Activated T-cell treated with anti-CD3 and anti-CD28 coated beads for 48 hours (primary cell): ENCODE results near the gene TSPOAP1.

Experiments
- DNase-seq: peaks from one replicate; pipeline ENCODE4 v3.0.0-alpha.2; 2020; ENCODE audit warnings: low read depth

TSPOAP1 gene

GRCh38 chr17:58302919-58303585, 25.5 kb downstream of the TSPOAP1 start:
- no peak for DNase-seq

- DNase-seq: no peak
These were observed 26.2 kb downstream of the TSPOAP1 start for GRCh38 chr17:58302171-58302918.

- DNase-seq: no peak
These were observed 27.0 kb downstream of the TSPOAP1 start for GRCh38 chr17:58301504-58302150.

- DNase-seq: no peak
These were observed 28.3 kb downstream of the TSPOAP1 start for GRCh38 chr17:58300336-58300735.

GRCh38 chr17:58294034-58294433, 34.6 kb downstream of the TSPOAP1 start:
- no peak for DNase-seq

- DNase-seq: no peak
These were observed 37.3 kb downstream of the TSPOAP1 start for GRCh38 chr17:58291246-58291645.

- DNase-seq: no peak
These were observed 38.7 kb downstream of the TSPOAP1 start for GRCh38 chr17:58289869-58290268.

- DNase-seq: no peak
These were observed 43.2 kb downstream of the TSPOAP1 start for GRCh38 chr17:58285422-58285810.

- no peak for DNase-seq
These were observed 43.8 kb downstream of the TSPOAP1 start for GRCh38 chr17:58284613-58285421.

- no peak for DNase-seq
These were observed 44.7 kb downstream of the TSPOAP1 start for GRCh38 chr17:58283674-58284612.

- DNase-seq: no peak
These were observed 46.2 kb downstream of the TSPOAP1 start for GRCh38 chr17:58282442-58282841.

GRCh38 chr17:58281511-58282011, 47.0 kb downstream of the TSPOAP1 start:
- no peak for DNase-seq

- DNase-seq: no peak
These were observed 47.9 kb downstream of the TSPOAP1 start, which contains the start of gene MPO for GRCh38 chr17:58280480-58281217. TSS of gene MPO (minus strand) at chr17:58280935. CDS start at chr17:58280758, 177 bp downstream.

- DNase-seq: no peak
These were observed 48.7 kb downstream of the TSPOAP1 start for GRCh38 chr17:58279736-58280479.

GRCh38 chr17:58279016-58279711, 49.4 kb downstream of the TSPOAP1 start:
- no peak for DNase-seq

- DNase-seq: no peak
These were observed 50.0 kb downstream of the TSPOAP1 start for GRCh38 chr17:58278661-58279015.

GRCh38 chr17:58277802-58278595, 50.6 kb downstream of the TSPOAP1 start:
- DNase-seq: no peak
